Caco-2 (cell line): Measurements from ENCODE around the gene ADAMTS8. TPM values are rescaled to one million over a fixed set of nuclear protein-coding genes. Genes with fewer than 3 reads are reported as not detected.

Source experiments
- BruUV-seq: library from RNA; stranded (reverse); fragments of 400-500 nt; replicated peaks from 2 replicates; lab custom pipeline; 2021; lab: Mats Ljungman, UMichigan
- CTCF ChIA-PET: fragments of 300-600 bp; sonication (Branson Sonifier 250); formaldehyde crosslinking; loops from one replicate; lab custom pipeline; 2022; ENCODE audit warnings: antibody characterized with exemption; lab: Charles Lee
- POLR2A ChIA-PET: fragments of 300-600 bp; sonication (Branson Sonifier 250); formaldehyde crosslinking; loops from one replicate; lab custom pipeline; 2022; ENCODE audit warnings: antibody characterized with exemption; lab: Charles Lee
- DNase-seq, 2 experiments: peaks; one replicate each; pipeline versions ENCODE4 v3.0.0 to v3.0.0-alpha.2; 2020 to 2022
- H3K27me3 ChIP-seq: replicated peaks from 2 replicates; pipeline ENCODE4 v1.6.0; 2011; ENCODE audit warnings: low read length; ENCODE audit not compliant: control insufficient read depth, insufficient read depth
- H3K36me3 ChIP-seq: 2 replicates; pipeline ENCODE4 v1.5.1; 2011; ENCODE audit warnings: low read length; ENCODE audit not compliant: control insufficient read depth, insufficient read depth
- H3K4me1 ChIP-seq: fragments of 250-450 bp; sonication (Bioruptor Pico); 2 replicates; pipeline ENCODE4 v1.5.1; 2020; ENCODE audit warnings: mild to moderate bottlenecking
- H3K4me3 ChIP-seq: 2 replicates; pipeline ENCODE4 v1.5.1; 2011; ENCODE audit warnings: low read depth, mild to moderate bottlenecking, control low read depth, low read length
- H3K9me3 ChIP-seq: fragments of 250-450 bp; sonication (Bioruptor Pico); 2 replicates; pipeline ENCODE4 v1.5.1; 2020; ENCODE audit warnings: mild to moderate bottlenecking, moderate library complexity
- H3K27ac Mint-ChIP-seq: one replicate; pipeline ENCODE4 v1.8.0; 2022; ENCODE audit warnings: mixed read lengths; ENCODE audit not compliant: unreplicated experiment
- H3K27me3 Mint-ChIP-seq: one replicate; pipeline ENCODE4 v1.8.0; 2022; ENCODE audit warnings: mixed read lengths; ENCODE audit not compliant: insufficient read depth, unreplicated experiment
- H3K36me3 Mint-ChIP-seq: one replicate; pipeline ENCODE4 v1.8.0; 2022; ENCODE audit warnings: mild to moderate bottlenecking, mixed read lengths; ENCODE audit not compliant: insufficient read depth, unreplicated experiment
- H3K4me1 Mint-ChIP-seq: one replicate; pipeline ENCODE4 v1.8.0; 2022; ENCODE audit warnings: low read depth, mixed read lengths; ENCODE audit not compliant: unreplicated experiment
- H3K4me3 Mint-ChIP-seq: one replicate; pipeline ENCODE4 v1.8.0; 2022; ENCODE audit warnings: mild to moderate bottlenecking, moderate library complexity, mixed read lengths; ENCODE audit not compliant: unreplicated experiment
- H3K9me3 Mint-ChIP-seq: one replicate; pipeline ENCODE4 v1.8.0; 2022; ENCODE audit warnings: mixed read lengths; ENCODE audit not compliant: unreplicated experiment
- CTCF ChIP-seq, 2 experiments: fragments of 200-600 bp in 1 of 2; IDR thresholded peaks; 1 replicate in 1 of 2; 2 replicates in 1 of 2; pipeline versions ENCODE4 v1.5.1 to v1.8.0; 2011 to 2022; ENCODE audit warnings: antibody characterized with exemption in 1 of 2, control low read depth in 1 of 2, inconsistent platforms in 1 of 2, low read depth in 1 of 2, low read length in 1 of 2, mild to moderate bottlenecking in 1 of 2, moderate library complexity in 1 of 2; ENCODE audit not compliant: insufficient read depth in 1 of 2, severe bottlenecking in 1 of 2, unreplicated experiment in 1 of 2
- intact Hi-C: fragments of 100-400 bp; cut with micrococcal nuclease; formaldehyde crosslinking; loops from one replicate; pipeline ENCODE4 v1.10.0; 2022; ENCODE audit not compliant: unreplicated experiment
- total RNA-seq: library from RNA; stranded (reverse); gene quantifications from 2 replicates; pipeline ENCODE4 v1.2.3, GENCODE V29; 2022

Gene ADAMTS8
- total RNA-seq, 1 experiment from 2014 or later: not detected

- intact Hi-C loops: no loop called here
- Mint-ChIP-seq H3K4me3 (no peak overlapping the region), H3K27ac (no peak overlapping the region), H3K9me3 (no peaks in the 10 kb centered on the region), H3K27me3 (peaks cover 8% of the 10 kb centered on the region), H3K4me1 (no peaks in the 10 kb centered on the region), H3K36me3 (no peaks in the 10 kb centered on the region)
- Histone ChIP-seq H3K27me3 (peaks cover 6% of the 10 kb centered on the region), H3K9me3 (no peaks in the 10 kb centered on the region), H3K36me3 (no peaks in the 10 kb centered on the region), H3K4me3 (no peak overlapping the region), H3K4me1 (no peaks in the 10 kb centered on the region)
- no peak for DNase-seq
- CTCF ChIA-PET: no interaction called here
- no peak for TF ChIP-seq CTCF (IDR thresholded peaks at IDR 0.05; ENCODE audit: insufficient read depth in 1 of 2, low read depth in 1 of 2, low read length in 1 of 2, severe bottlenecking in 1 of 2, unreplicated experiment in 1 of 2)
- POLR2A ChIA-PET: interaction anchor here (0.6 kb wide), 1 partner anchor 815 kb away, joined by 3 read pairs; no protein-coding TSS in a partner anchor
- no TSS peak for BruUV-seq
These were observed 34.5 kb upstream of the ADAMTS8 start for GRCh38 chr11:130462931-130463330.

- peaks cover 8% of the 10 kb centered on the region for H3K27me3 Mint-ChIP-seq
These were observed 33.9 kb upstream of the ADAMTS8 start for GRCh38 chr11:130462101-130462885.

GRCh38 chr11:130459521-130459920 is 31.1 kb upstream of the ADAMTS8 start:
- Histone ChIP-seq H3K4me1 (no peaks in the 10 kb centered on the region), H3K36me3 (no peaks in the 10 kb centered on the region), H3K27me3 (peaks cover 6% of the 10 kb centered on the region), H3K9me3 (no peaks in the 10 kb centered on the region), H3K4me3 (no peak overlapping the region)
- ChIA-PET CTCF (no interaction called here), POLR2A (no interaction called here)
- no peak for DNase-seq
- peaks cover 18% of the 10 kb centered on the region for H3K27me3 Mint-ChIP-seq
- H3K27ac Mint-ChIP-seq: no peak overlapping the region
- no peaks in the 10 kb centered on the region for H3K4me1 Mint-ChIP-seq
- no peaks in the 10 kb centered on the region for H3K9me3 Mint-ChIP-seq
- no peak overlapping the region for H3K4me3 Mint-ChIP-seq
- no TSS peak for BruUV-seq
- no peaks in the 10 kb centered on the region for H3K36me3 Mint-ChIP-seq
- TF ChIP-seq CTCF (IDR thresholded peaks at IDR 0.05; ENCODE audit: insufficient read depth in 1 of 2, low read depth in 1 of 2, low read length in 1 of 2, severe bottlenecking in 1 of 2, unreplicated experiment in 1 of 2): no peak
- intact Hi-C loops: no loop called here

More at GRCh38 chr11:130462101-130462885, 33.9 kb upstream of the ADAMTS8 start:
- no peak for DNase-seq
- Histone ChIP-seq H3K4me3 (no peak overlapping the region), H3K36me3 (no peaks in the 10 kb centered on the region), H3K9me3 (no peaks in the 10 kb centered on the region), H3K4me1 (no peaks in the 10 kb centered on the region), H3K27me3 (peaks cover 6% of the 10 kb centered on the region)
- H3K4me1 Mint-ChIP-seq: no peaks in the 10 kb centered on the region
- H3K36me3 Mint-ChIP-seq: no peaks in the 10 kb centered on the region
- no peak overlapping the region for H3K27ac Mint-ChIP-seq
- ChIA-PET POLR2A (no interaction called here), CTCF (no interaction called here)
- intact Hi-C loops: no loop called here
- no peaks in the 10 kb centered on the region for H3K9me3 Mint-ChIP-seq
- no TSS peak for BruUV-seq
- H3K4me3 Mint-ChIP-seq: no peak overlapping the region
- TF ChIP-seq CTCF (IDR thresholded peaks at IDR 0.05; ENCODE audit: insufficient read depth in 1 of 2, low read depth in 1 of 2, low read length in 1 of 2, severe bottlenecking in 1 of 2, unreplicated experiment in 1 of 2): no peak
